ENCODE data around the gene KICS2.

DNA sequence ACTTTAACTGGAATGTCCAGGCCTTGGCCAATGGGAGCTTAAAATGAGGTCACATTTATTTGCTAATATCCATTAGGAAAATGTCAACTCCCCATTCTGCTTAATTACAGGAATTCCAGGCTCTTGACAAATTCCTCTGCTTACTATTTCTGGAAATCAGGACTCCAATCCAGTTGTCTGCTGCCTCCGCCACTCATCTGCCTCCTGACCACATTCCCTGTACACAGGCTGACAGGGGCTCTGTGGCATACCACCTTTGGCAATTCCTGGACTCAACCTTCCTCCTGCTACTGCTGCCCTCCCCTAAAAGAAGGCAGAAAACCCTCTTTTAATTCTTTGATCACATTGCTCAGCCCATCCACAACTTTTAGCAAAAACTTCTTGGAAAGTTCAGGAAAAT, 37.9 kb downstream of the KICS2 start:
- TF ChIP-seq EZH2phosphoT487 (IDR thresholded peaks at IDR 0.05; ENCODE audit: low read depth, severe bottlenecking, unreplicated experiment) (no peak), CTCF (IDR thresholded peaks at IDR 0.05; ENCODE audit: poor library complexity) (no peak)
